ENCODE measurements around the gene CECR2.

CECR2 gene

DNA sequence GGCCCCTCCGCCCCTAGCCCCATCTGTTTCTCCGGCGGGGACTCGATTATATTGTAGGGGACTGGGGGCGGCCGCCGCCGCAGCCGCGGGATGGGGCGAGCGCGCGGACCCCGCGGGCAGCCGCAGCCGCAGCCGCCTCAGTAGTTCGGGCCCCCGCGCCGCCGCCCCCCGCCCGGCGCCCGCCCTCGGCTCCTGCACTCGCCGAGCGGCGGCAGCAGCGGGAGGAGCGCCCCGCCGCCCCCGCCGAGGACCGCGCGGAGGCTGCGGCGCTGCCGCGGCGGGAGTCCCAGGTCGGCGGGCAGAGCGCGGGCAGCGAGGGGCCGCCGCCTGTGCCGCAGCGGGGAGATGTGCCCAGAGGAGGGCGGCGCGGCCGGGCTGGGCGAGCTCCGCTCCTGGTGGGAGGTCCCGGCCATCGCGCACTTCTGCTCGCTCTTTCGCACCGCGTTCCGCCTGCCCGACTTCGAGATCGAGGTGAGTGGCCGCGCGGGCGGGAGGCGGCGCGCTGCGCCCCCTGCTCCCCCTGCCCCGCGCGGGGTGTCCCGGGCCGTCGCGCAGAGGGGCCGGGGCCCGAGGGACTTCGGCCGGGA lies at the start of gene CECR2:
Gene CECR2, plus strand, starts transcription at position 22 of the 587 bp plus-strand sequence. Its CDS starts 324 bp downstream, at position 346.
- no peak for DNase-seq (ENCODE audit: extremely low read depth in 1 of 2, low read depth in 1 of 2)

DNA sequence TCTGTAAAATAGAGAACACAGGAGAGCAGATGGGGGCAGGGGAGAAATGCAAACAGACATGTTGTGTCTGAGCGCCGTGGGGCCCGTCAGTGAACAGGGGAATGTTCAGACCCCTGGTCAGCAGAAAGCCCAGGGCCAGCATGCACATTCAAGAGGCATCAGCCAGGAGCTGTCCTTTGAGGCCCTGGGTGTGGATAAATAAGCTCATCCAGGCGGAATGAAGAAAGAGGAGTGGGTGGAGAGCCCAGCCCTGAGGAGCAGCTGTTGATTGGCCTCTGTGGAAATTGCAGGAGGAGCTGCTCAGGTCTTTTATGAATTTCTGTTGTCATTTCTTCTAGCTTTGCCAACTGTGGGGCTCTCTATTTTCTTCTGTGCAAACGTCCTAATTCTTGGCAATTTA lies 49.7 kb upstream of the CECR2 start:
- DNase-seq (ENCODE audit: extremely low read depth in 1 of 2, low read depth in 1 of 2): no peak

DNA sequence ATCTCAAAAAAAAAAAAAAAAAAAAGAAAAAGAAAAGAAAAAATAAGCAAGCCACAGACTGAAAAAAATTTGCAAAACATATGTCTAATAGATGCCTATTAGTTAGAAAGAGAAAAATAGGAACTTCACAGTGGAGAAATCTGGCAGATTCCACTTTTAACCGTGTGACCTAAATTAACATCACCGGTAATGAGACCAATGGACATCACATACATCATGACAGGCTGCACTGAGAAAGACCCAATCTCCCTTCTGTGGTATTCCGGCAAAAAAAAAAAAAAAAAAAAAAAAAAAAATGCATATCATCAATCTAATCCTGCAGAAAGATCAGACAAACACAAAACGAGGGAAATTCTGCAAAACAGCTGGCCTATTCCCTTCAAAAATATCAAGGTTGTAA lies 46.7 kb upstream of the CECR2 start:
- DNase-seq (ENCODE audit: extremely low read depth in 1 of 2, low read depth in 1 of 2): no peak

DNA sequence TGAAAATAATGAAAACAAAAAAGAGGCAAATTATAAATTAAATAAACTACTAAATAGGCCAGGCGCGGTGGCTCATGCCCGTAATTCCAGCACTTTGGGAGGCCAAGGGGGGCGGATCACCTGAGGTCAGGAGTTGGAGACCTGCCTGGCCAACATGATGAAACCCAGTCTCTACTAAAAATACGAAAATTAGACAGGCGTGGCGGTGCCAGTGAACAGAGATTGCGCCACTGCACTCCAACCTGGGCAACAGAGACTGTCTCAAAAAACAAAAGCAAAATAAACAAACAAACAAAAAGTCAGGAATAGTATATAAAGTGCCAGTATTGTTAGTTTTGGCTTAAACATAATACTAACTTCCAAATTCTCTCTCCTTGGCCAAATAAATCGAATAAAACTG lies 37.6 kb upstream of the CECR2 start:
- DNase-seq (ENCODE audit: extremely low read depth in 1 of 2, low read depth in 1 of 2): no peak

DNA sequence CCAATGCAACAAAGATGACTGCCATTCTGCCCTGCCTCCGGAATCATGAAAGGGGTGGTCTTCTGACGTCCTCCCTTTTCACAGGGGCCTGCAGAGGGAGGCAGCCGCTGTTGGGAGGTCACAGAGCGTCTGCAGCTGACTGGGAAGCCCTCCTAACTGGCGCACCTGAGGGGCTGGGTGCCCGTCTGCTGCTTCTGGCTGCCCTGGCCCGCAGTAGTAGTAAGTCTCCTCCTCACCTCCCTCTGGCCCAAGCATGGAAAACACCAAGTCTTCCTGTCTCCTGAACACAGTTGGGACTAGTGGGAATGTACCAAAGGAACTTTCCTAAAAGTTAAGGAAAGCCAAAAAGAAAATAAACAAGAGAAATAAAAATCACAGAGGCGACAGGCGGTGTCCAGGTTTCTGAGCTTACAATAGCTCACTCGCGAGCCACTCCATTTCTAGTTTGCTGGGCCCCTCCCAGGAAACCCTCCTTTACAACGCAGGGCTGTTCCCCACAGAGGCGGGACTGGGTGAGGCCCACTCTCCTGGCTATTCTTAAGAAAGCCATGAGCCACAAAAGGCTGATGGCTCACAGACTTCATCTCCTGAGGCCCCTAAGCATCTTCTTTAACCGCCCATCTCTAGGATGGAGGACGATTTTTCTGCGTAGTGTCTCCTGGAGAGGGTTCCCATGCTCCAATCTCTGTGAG lies 37.0 kb upstream of the CECR2 start:
- no peak for DNase-seq (ENCODE audit: extremely low read depth in 1 of 2, low read depth in 1 of 2)

DNA sequence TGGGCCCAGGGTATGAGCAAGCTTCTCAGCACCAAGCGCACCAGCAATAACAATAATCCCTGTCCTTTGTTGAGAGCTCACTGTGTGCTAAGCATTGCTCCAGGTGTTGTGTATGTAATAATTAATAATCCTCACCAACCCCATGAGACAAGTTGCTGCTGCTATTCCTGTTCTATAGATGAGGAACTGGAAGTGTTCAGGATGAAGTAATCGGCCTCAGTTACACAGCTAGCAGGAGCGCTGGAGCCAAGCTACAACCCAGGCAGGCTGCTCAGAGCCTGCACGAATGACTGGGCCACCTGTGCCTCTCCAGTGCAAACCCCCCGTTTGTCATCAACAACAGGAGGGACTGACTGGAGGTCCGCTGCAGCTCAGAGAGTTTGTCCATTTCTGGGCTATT lies 35.2 kb upstream of the CECR2 start:
- DNase-seq (ENCODE audit: extremely low read depth in 1 of 2, low read depth in 1 of 2): no peak

DNA sequence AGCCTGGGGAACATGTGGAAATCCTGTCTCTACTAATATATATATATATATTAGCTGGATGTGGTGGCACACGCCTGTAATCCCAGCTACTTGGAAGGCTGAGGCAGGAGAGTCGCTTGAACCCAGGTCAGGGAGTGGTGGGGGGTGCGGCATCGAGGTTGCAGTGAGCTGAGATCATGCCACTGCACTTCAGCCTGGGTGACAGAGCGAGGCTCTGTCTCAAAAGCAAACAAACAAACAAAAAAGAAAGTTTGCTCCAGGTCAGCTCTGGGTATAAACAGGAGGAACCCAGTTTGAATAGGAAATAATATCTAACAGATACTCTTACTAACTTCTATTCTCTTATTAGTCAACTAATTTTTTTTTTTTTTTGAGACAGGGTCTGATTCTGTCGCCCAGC lies 34.3 kb upstream of the CECR2 start:
- DNase-seq (ENCODE audit: extremely low read depth in 1 of 2, low read depth in 1 of 2): no peak

DNA sequence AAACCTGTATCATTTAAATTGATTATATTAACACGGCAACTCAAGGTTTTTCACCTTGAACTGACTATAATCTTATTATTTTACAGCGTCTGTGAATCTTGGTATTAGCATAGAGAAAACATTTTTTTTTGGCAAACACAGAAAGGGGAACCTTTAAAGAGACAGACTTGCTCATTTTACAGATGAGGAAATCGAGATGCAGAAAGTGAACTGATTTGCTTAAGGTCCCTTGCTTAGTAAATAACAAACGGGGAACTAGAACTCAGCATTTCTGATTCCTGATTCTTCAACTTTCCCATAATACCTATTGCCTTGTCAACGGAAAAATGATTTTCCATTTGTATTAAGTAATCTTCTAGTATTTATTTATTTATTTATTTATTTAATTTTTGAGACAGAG lies 33.2 kb upstream of the CECR2 start:
- no peak for DNase-seq (ENCODE audit: extremely low read depth in 1 of 2, low read depth in 1 of 2)

DNA sequence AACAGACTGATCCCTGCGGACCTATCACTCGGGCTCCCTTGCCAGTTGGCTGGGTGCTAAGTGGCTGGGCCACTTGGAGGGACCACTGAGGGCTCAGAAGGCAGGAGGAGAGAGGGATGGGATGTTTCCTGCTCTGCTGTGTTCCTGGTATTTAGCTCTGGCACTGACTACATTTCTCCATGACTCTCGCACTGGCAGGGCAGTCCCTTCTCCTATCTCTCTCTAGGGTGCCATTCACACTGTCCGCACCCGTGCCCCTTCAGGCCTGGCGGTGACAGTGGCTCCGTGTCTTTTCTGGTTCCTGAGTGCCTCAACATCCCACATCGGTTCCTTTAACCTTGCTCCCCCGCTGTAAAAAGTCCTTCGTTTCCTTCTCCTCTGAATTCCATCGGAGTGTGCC lies 31.6 kb upstream of the CECR2 start:
- no peak for DNase-seq (ENCODE audit: extremely low read depth in 1 of 2, low read depth in 1 of 2)

DNA sequence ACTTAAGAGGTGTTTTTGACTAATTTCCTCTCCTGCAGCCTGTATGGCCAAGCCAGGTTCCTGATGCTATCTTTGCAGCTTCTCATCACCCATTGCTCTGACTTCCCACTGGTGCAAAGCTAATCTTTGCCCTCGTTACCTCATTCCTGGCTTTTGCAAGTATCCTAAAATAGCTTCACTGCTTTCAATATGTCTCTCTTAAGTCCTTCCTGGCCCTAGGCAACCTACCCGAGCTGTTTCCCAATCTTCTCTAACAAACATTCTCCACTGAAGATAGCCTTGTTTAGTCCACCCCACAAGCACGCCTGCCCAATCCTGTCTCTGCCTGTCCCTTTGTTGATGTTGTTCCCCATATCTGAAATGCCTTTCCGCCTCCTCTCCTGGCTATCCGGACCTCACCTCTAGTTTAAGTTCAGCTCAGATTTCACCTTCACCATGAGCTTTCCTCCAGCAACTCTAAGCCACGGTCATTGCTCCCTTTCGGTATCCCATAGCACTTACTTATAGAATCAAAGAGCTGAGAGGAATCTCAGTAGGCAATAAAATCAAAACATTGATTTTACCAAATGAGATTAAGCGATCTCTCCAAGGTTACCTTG lies 30.1 kb upstream of the CECR2 start:
- no peak for DNase-seq (ENCODE audit: extremely low read depth in 1 of 2, low read depth in 1 of 2)

DNA sequence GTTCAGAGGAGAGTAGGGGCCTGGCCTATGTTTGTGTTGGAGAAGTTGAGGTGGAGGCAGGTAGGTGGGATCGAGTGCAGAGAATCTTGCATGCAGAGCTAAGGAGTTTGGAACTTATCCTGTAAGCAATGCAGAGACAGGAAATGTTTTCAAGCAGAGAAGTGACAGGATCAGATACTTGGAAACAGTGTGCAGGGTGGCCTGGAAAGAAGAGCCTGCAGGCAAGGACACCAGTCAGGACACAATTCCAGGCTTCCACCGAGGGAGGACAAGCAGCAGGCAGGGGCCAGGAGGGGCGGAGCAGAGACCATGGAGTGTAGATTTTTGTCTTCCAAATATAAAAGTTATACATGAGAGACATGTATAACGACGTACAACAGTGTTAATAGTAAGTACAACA lies 26.9 kb upstream of the CECR2 start:
- DNase-seq (ENCODE audit: extremely low read depth in 1 of 2, low read depth in 1 of 2): no peak

DNA sequence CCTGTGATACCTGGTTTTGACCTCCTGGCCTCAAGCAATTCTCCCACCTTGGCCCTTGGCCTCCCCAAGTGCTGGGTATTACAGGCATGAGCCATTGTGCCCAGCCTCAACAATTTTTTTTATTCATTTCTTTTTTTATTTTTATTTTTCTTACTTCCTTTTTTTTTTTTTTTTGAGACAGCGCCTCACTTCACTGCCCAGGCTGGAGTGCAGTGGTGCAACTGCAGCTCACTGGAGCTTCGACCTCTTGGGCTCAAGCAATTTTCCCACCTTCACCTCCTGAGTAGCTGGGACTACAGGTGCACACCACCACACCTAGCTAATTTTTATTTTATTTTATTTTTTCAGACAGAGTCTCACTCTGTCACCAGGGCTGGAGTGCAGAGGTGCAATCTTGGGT lies 25.5 kb upstream of the CECR2 start:
- no peak for DNase-seq (ENCODE audit: extremely low read depth in 1 of 2, low read depth in 1 of 2)

DNA sequence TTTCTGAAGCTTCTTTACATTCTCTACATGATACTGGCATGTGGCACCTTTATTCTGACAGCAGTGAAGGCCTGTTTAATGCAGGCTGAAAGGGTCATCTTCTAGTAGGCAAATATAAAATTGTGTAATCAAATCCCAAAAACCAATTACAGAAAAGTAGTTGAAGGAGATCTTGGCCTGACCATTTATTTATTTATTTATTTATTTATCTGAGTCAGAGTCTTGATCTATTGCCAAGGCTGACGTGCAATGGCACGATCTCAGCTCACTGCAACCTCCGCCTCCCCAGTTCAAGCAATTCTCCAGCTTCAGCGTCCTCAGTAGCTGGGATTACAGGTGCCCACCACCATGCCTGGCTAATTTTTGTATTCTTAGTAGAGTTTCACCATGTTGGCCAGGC lies 22.7 kb upstream of the CECR2 start:
- no peak for DNase-seq (ENCODE audit: extremely low read depth in 1 of 2, low read depth in 1 of 2)

DNA sequence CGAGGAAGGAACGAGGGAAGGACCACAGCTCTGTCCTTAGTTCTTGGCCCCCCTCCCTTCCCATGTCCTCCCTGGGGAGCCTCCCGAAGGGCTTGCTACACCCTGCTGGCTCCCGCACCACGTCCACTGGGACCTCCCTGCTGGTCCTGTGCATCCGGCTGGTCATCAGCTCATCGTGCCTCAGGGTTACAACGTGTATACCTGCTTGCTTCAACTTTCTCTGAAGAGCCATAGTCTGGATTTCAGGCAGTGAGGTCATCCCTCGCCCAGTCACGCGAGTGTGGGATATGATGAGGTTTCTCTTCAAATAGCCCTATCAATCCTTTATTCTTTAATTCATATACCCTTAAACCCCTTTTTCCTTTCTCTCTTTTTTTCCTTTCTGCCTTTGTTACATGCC lies 21.5 kb upstream of the CECR2 start:
- no peak for DNase-seq (ENCODE audit: extremely low read depth in 1 of 2, low read depth in 1 of 2)

DNA sequence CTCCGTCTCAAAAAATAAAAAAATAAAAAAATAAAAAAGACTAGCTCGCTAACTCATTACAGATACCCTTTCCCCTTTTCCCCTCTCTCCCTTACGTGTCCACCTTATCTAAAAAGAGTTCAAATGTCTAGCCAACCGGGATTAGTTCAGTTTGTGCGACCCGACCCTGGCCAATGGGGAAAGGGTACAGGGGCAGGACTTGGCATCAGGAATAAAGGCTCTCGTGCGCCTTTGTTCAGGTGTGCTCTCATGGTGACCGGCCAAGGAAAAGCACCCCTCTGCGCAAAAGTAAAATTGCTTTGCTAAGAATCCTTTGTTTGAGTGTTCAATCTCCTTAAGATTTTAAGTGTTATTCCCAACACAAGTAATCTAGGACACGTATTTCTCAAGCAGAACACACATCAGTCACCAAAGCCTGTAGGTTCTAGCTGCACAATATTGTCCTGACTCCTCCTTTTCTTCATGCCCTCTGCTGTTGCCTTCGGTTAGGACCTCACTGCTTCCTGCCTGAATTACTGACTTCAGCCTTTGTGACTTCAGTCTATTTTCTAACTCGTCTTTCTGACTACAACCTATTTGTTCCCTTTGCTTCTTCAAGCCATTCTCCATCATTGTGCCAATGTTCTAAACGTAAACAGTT lies 20.7 kb upstream of the CECR2 start:
- DNase-seq (ENCODE audit: extremely low read depth in 1 of 2, low read depth in 1 of 2): no peak

DNA sequence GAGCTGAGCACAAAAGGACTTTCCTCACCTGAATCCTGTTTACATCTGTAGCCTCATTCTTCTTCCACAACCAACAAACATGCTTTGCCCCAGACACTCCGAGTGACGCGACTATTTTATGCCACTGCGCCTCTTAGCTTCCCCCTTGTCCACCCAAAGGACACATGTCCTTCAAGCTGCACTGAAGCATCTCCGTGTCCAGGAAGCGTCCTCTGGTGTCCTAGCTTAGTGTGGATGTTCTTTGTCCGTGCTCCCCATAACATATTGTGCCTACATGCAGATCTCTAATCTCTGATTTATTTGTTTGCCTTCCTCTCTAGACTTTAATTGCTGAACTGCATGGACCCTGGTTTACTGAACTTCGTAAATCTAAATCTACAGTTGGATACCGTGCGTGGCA lies 20.1 kb upstream of the CECR2 start:
- no peak for DNase-seq (ENCODE audit: extremely low read depth in 1 of 2, low read depth in 1 of 2)

DNA sequence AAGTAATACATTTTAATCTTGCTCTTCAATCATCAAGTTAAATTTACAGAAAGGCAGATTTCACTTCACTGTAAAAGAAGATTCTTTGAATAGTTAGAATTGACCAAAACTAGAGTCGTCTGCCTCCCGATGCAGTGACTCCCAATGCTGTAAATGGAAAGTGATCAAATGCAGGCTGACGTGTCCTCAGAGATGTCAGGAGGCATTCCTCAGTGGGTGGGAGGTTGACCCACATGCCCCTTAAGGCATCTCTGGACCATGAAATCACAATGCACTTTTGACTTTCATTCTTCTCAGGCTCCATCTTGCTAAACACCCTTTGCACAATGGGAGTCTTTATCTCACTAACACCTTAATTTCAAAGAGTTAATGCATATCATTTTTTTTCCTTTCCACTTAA lies 19.0 kb upstream of the CECR2 start:
- DNase-seq (ENCODE audit: extremely low read depth in 1 of 2, low read depth in 1 of 2): no peak

DNA sequence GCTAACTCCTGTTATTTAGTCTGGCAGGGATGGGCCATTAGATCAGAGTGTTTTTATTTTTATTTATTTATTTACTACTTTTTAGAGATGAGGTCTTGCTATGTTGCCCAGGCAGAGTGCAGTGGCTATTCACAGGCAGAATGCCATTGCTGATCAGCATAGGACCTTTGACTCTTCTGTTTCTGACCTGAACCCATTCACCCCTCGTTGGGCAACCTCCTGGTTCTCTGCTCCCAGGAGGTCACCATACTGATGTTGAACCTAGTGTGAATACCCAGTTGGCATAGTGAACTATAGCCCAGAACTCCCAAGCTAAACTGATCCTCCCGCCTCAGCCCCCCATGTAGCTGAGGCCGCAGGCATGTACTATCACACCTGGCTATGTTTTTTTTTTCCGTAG lies 16.5 kb upstream of the CECR2 start:
- no peak for DNase-seq (ENCODE audit: extremely low read depth in 1 of 2, low read depth in 1 of 2)

DNA sequence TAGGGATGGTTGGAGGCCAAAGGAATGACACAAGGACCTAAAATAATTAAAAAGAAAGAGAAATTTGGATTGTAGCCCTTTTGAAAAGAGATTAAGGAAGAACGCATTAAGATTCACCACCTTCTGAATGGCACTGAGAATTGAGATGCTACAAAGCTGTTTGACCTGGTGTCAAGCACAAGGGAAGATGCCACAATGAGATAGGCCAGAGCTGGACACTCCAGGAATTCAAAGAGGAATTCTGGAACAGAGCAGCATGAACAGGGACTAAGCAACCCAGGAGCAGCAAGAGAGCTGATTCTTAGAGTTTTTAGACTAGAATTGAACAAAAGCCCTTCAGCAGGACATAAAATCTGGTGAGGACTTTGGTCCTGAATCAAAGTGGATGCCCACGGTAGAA lies 11.6 kb upstream of the CECR2 start:
- no peak for DNase-seq (ENCODE audit: extremely low read depth in 1 of 2, low read depth in 1 of 2)

DNA sequence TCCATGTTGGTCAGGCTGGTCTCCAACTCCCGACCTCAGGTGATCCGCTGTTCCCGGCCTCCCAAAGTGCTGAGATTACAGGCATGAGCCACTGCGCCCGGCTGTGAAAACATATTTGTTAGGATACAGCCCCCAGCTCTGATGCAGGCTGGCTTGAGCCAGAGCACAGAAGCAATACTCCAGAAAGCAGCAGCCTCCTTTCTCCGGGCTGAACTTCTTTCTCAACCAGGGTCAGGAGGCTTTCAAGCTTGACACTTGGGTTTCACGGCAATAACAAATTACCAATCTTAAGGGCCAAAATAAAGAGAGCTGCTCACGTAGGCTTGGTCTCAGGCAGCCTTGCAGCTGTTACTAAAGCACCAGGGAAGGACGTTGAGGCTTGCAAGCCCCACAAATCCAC lies 10.8 kb upstream of the CECR2 start:
- DNase-seq (ENCODE audit: extremely low read depth in 1 of 2, low read depth in 1 of 2): no peak

DNA sequence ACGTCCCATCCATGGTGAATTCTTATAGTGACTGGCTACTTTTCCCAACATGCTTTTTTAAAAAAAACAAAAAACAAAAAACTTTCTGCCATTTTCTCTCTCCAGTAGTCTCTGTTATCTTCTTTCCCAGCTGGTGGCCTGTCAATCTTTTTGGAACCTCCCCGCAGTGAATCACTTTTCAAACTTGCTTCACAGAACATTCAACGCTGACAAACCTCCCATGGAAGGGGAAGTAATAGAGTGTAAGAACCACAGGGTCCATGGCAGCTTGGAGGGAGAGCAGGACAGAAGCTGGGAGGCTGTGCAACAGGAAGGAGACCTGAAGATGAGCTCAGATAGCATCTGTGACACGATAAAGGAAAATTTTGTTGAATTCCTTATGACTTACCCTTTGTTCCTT lies 9.8 kb upstream of the CECR2 start:
- DNase-seq (ENCODE audit: extremely low read depth in 1 of 2, low read depth in 1 of 2): no peak

DNA sequence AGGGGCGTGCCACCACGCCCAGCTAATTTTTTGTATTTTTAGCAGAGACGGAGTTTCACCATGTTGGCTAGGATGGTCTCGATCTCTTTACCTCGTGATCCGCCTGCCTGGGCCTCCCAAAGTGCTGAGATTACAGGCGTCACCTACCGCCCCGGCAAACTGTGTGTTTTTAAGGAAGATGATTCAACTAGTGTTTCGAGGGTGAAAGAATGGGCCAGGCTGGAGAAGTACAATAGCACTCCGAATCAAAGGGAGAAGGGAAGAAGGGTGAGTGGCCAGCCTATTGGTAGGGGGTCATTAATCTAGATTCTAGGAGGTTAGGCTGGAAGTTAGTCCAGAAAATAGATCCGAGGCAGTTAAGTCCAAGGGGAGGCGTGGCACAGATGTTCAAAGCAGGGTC lies 2.9 kb upstream of the CECR2 start:
- DNase-seq (ENCODE audit: extremely low read depth in 1 of 2, low read depth in 1 of 2): no peak

Data from stimulated activated CD8-positive, alpha-beta memory T cell treated with anti-CD3 and anti-CD28 coated beads, Interleukin-7, amount 100 ng/mL, for 48 hours (primary cell).